GM12891 (cell line): ENCODE measurements around the gene LDLRAD3.

Experiments used
- PAX5 ChIP-seq: IDR thresholded peaks from 2 replicates; pipeline ENCODE4 v1.6.1; 2011; ENCODE audit warnings: low read length, moderate library complexity, mild to moderate bottlenecking; ENCODE audit not compliant: insufficient read depth, severe bottlenecking
- POLR2A ChIP-seq: IDR thresholded peaks from 2 replicates; pipeline ENCODE4 v1.6.1; 2011; ENCODE audit warnings: low read depth, low read length, control low read depth
- POLR2AphosphoS5 ChIP-seq: IDR thresholded peaks from 2 replicates; pipeline ENCODE4 v1.6.1; 2011; ENCODE audit warnings: low read depth, low read length, control low read depth
- SPI1 ChIP-seq: IDR thresholded peaks from 2 replicates; pipeline ENCODE4 v1.6.1; 2011; ENCODE audit warnings: low read depth, low read length, control low read depth
- TAF1 ChIP-seq: IDR thresholded peaks from 2 replicates; pipeline ENCODE4 v1.6.1; 2011; ENCODE audit warnings: low read depth, low read length, control low read depth

DNA sequence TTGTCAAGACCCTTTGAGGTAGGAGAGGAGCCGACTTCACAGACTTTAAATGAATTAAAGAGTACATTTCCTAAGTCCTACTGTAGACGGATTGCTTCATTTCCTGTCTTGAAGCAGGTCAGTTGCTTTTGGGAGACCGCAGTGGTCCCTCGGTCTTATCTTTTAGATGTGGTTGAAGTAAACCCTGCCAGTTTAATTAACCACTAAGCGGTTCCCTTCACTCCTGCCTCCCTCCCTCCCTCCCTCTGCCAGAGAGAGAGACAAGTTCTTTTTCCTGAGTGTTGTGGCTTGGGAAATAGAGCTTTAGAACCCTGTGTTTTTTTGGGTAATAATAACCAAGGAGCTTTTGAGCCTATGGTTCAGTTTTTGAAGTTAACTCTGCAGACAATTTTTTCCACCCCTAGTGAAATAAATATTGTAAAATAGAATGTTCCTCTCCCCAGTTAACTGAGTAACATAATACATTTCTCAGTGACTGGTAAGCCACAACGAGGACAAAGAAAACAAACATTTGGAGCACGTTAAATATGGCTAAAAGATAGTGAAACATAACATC is 147.5 kb downstream of the LDLRAD3 start:
- TF ChIP-seq POLR2A (no peak), TAF1 (no peak), POLR2AphosphoS5 (no peak), SPI1 (no peak), PAX5 (no peak)
